Smooth muscle cell (in vitro differentiated cells): Measurements from ENCODE around the gene SH3BP4. TPM values are rescaled to one million over a fixed set of nuclear protein-coding genes. Genes with fewer than 3 reads are reported as not detected.

Experiments
- DNase-seq: peaks from one replicate; lab custom pipeline; 2025; ENCODE audit not compliant: unreplicated experiment; lab: John Stamatoyannopoulos, UW
- H2AFZ ChIP-seq: fragments of 200-600 bp; sonication (generic); 2 replicates; pipeline ENCODE4 v1.6.0; 2016; ENCODE audit warnings: antibody characterized with exemption, low read depth, mild to moderate bottlenecking
- H3F3A ChIP-seq: fragments of 200-600 bp; sonication (generic); 2 replicates; pipeline ENCODE4 v1.6.0; 2017; ENCODE audit warnings: antibody characterized with exemption, low read depth
- H3K27ac ChIP-seq: fragments of 200-600 bp; sonication (generic); 2 replicates; pipeline ENCODE4 v1.5.1; 2016; ENCODE audit warnings: low read depth, mild to moderate bottlenecking
- H3K27me3 ChIP-seq: fragments of 200-600 bp; sonication (generic); 2 replicates; pipeline ENCODE4 v1.6.1; 2016; ENCODE audit warnings: low read depth, mild to moderate bottlenecking
- H3K36me3 ChIP-seq: fragments of 200-600 bp; sonication (generic); 2 replicates; pipeline ENCODE4 v1.5.1; 2016; ENCODE audit warnings: low read depth
- H3K4me1 ChIP-seq: fragments of 200-600 bp; sonication (generic); 2 replicates; pipeline ENCODE4 v1.5.1; 2016; ENCODE audit warnings: low read depth
- H3K4me2 ChIP-seq: fragments of 200-600 bp; sonication (generic); 2 replicates; pipeline ENCODE4 v1.6.0; 2016; ENCODE audit warnings: mild to moderate bottlenecking
- H3K4me3 ChIP-seq: fragments of 200-600 bp; sonication (generic); 2 replicates; pipeline ENCODE4 v1.5.1; 2016; ENCODE audit warnings: mild to moderate bottlenecking
- H3K79me2 ChIP-seq: fragments of 200-600 bp; sonication (generic); 2 replicates; pipeline ENCODE4 v1.6.0; 2016; ENCODE audit warnings: low read depth, mild to moderate bottlenecking
- H3K9ac ChIP-seq: fragments of 200-600 bp; sonication (generic); 2 replicates; pipeline ENCODE4 v1.6.0; 2016; ENCODE audit warnings: low read depth
- H3K9me3 ChIP-seq: fragments of 200-600 bp; sonication (generic); replicated peaks from 2 replicates; pipeline ENCODE4 v1.5.1; 2016; ENCODE audit warnings: low read depth
- H4K20me1 ChIP-seq: fragments of 200-600 bp; sonication (generic); 2 replicates; pipeline ENCODE4 v1.6.0; 2016; ENCODE audit warnings: low read depth
- CTCF ChIP-seq: fragments of 200-600 bp; sonication (generic); IDR thresholded peaks from 2 replicates; pipeline ENCODE4 v1.5.1; 2017; ENCODE audit warnings: borderline replicate concordance, mild to moderate bottlenecking, antibody characterized with exemption; ENCODE audit not compliant: insufficient read depth, poor library complexity, severe bottlenecking
- WGBS: methylation state at CpG from one replicate; pipeline ENCODE4 v1.1.7; 2016; ENCODE audit warnings: low lambda C conversion rate; 5-methylcytosine and 5-hydroxymethylcytosine counted together
- polyA plus RNA-seq: library from polyadenylated mRNA; unstranded; fragments of >200 nt; fragmentation: Nextera tagmentation; extraction: Ambion mirVana; gene quantifications from 2 replicates; pipeline ENCODE4 v1.2.1, GENCODE V29; 2016
- total RNA-seq: library from RNA; depleted of rRNA; stranded (reverse); fragments of >200 nt; gene quantifications from 2 replicates; pipeline ENCODE4 v1.2.3, GENCODE V29; 2014

SH3BP4 gene
- total and polyA plus RNA-seq, 2 experiments from 2014 or later, result 38.9 to 47.7 TPM

GRCh38 chr2:234966340-234966739 lies 14.5 kb downstream of the SH3BP4 start:
- no peak overlapping the region for H3K9ac ChIP-seq
- H3K36me3 ChIP-seq, result no peaks in the 10 kb centered on the region
- no peaks in the 10 kb centered on the region for H3K27me3 ChIP-seq
- H3K4me2 ChIP-seq, result no peak overlapping the region
- no peak overlapping the region for H3K4me3 ChIP-seq
- no peak overlapping the region for H3K27ac ChIP-seq
- no peak overlapping the region for H2AFZ ChIP-seq
- no peak for TF ChIP-seq CTCF
- peaks cover 20% of the 10 kb centered on the region for H3F3A ChIP-seq
- no peak for DNase-seq
- peaks cover 100% of the 10 kb centered on the region for H4K20me1 ChIP-seq
- H3K4me1 ChIP-seq, result peaks cover 33% of the 10 kb centered on the region
- 78% methylated on average over 6 of the region's 6 CpGs for WGBS
- H3K79me2 ChIP-seq, result peaks cover 94% of the 10 kb centered on the region
- no peaks in the 10 kb centered on the region for H3K9me3 ChIP-seq

- WGBS, result 92% methylated on average over 14 of the region's 14 CpGs
Measured at GRCh38 chr2:234967201-234967869, 15.5 kb downstream of the SH3BP4 start.

GRCh38 chr2:234967870-234968208 lies 16.0 kb downstream of the SH3BP4 start:
- peaks cover 33% of the 10 kb centered on the region for H3K4me1 ChIP-seq
- DNase-seq, result no peak
- peaks cover 100% of the 10 kb centered on the region for H4K20me1 ChIP-seq
- no peak overlapping the region for H2AFZ ChIP-seq
- H3K4me2 ChIP-seq, result no peak overlapping the region
- no peak overlapping the region for H3K4me3 ChIP-seq
- H3K79me2 ChIP-seq, result peaks cover 94% of the 10 kb centered on the region
- H3K27ac ChIP-seq, result no peak overlapping the region
- WGBS, result 94% methylated on average over 5 of the region's 5 CpGs
- no peak for TF ChIP-seq CTCF
- peaks cover 24% of the 10 kb centered on the region for H3F3A ChIP-seq
- H3K27me3 ChIP-seq, result no peaks in the 10 kb centered on the region
- no peaks in the 10 kb centered on the region for H3K9me3 ChIP-seq
- no peaks in the 10 kb centered on the region for H3K36me3 ChIP-seq
- no peak overlapping the region for H3K9ac ChIP-seq

More at GRCh38 chr2:234967201-234967869, 15.5 kb downstream of the SH3BP4 start:
- Histone ChIP-seq H3K9me3 (no peaks in the 10 kb centered on the region), H3K4me2 (no peak overlapping the region), H3K27me3 (no peaks in the 10 kb centered on the region), H3F3A (peaks cover 24% of the 10 kb centered on the region), H3K36me3 (no peaks in the 10 kb centered on the region), H3K79me2 (peaks cover 94% of the 10 kb centered on the region), H3K4me3 (no peak overlapping the region), H4K20me1 (peaks cover 100% of the 10 kb centered on the region), H2AFZ (no peak overlapping the region), H3K4me1 (peaks cover 33% of the 10 kb centered on the region), H3K9ac (no peak overlapping the region), H3K27ac (no peak overlapping the region)
- no peak for TF ChIP-seq CTCF
- DNase-seq, result no peak
